HCT116 (cell line): ENCODE results near the gene RIN3. TPM values are rescaled to one million over a fixed set of nuclear protein-coding genes. Genes with fewer than 3 reads are reported as not detected.

ENCODE experiments used
- ATAC-seq: fragments of 200-7000 bp; cut with Tn5 transposase; 2 replicates; pipeline ENCODE4 v1.9.1; 2020; ENCODE audit warnings: mild to moderate bottlenecking, moderate library complexity
- BruUV-seq: library from RNA; stranded (reverse); fragments of 400-500 nt; replicated peaks from 2 replicates; lab custom pipeline; 2021; lab: Mats Ljungman, UMichigan
- CTCF ChIA-PET: fragments of 300-600 bp; sonication (Branson Sonifier 250); formaldehyde crosslinking; loops from one replicate; lab custom pipeline; 2021; ENCODE audit warnings: antibody characterized with exemption; lab: Charles Lee
- POLR2A ChIA-PET: fragments of 300-600, 350-600 bp; sonication (Branson Sonifier 250); formaldehyde crosslinking; loops from one replicate; lab custom pipeline; 2021; ENCODE audit warnings: antibody characterized with exemption; lab: Charles Lee
- RAD21 ChIA-PET, 2 experiments: fragments of 300-600 bp; sonication (Branson Sonifier 250); formaldehyde crosslinking; loops; one replicate each; lab custom pipeline; 2023; ENCODE audit warnings: low total read pairs in 2 of 2; ENCODE audit not compliant: uncharacterized antibody in 2 of 2, unreplicated experiment in 2 of 2, low non-redundant PET in 1 of 2; lab: Charles Lee
- DNase-seq: peaks from one replicate; pipeline ENCODE4 v3.0.0-alpha.2; 2010; ENCODE audit warnings: low read depth, low spot score
- H2AFZ ChIP-seq: fragments of 200-600 bp; shearing (Covaris generic), sonication (generic); 2 replicates; pipeline ENCODE4 v1.6.1; 2017; ENCODE audit warnings: low read depth, mixed run types, mixed read lengths, antibody characterized with exemption, low read length; ENCODE audit not compliant: poor library complexity, severe bottlenecking
- H3K27ac ChIP-seq: 2 replicates; pipeline ENCODE4 v1.5.1; 2012; ENCODE audit warnings: low read depth, low read length
- H3K27me3 ChIP-seq: fragments of 200-600 bp; sonication (generic); 2 replicates; pipeline ENCODE4 v1.6.1; 2016; ENCODE audit warnings: mixed run types, low read length, mixed read lengths; ENCODE audit not compliant: insufficient read depth
- H3K36me3 ChIP-seq, 2 experiments: fragments of 200-500 bp in 1 of 2; fragments of 200-600 bp in 1 of 2; sonication (Bioruptor generic) in 1 of 2; sonication (generic) in 1 of 2; 2 replicates each; pipeline versions ENCODE4 v1.5.1 to v1.6.1; 2014 to 2016; ENCODE audit warnings: low read length in 2 of 2, inconsistent platforms in 1 of 2, mixed read lengths in 1 of 2, mixed run types in 1 of 2; ENCODE audit not compliant: insufficient read depth in 2 of 2, control insufficient read depth in 1 of 2
- H3K4me1 ChIP-seq, 2 experiments: fragments of 200-600 bp in 1 of 2; sonication (generic) in 1 of 2; 2 replicates each; pipeline versions ENCODE4 v1.5.1 to v1.6.1; 2012 to 2017; ENCODE audit warnings: low read length in 2 of 2, inconsistent platforms in 1 of 2, mild to moderate bottlenecking in 1 of 2, mixed read lengths in 1 of 2, mixed run types in 1 of 2, moderate library complexity in 1 of 2; ENCODE audit not compliant: insufficient read depth in 2 of 2, control insufficient read depth in 1 of 2
- H3K4me2 ChIP-seq: fragments of 200-600 bp; sonication (generic); 2 replicates; pipeline ENCODE4 v1.6.1; 2017; ENCODE audit warnings: mixed run types, low read length, mixed read lengths
- H3K4me3 ChIP-seq, 2 experiments: fragments of 200-600 bp in 1 of 2; sonication (generic) in 1 of 2; replicated peaks in 1 of 2; 2 replicates each; pipeline ENCODE4 v1.5.1; 2011 to 2016; ENCODE audit warnings: low read length in 2 of 2, control low read depth in 1 of 2, low read depth in 1 of 2, mild to moderate bottlenecking in 1 of 2, mixed read lengths in 1 of 2, mixed run types in 1 of 2
- H3K79me2 ChIP-seq: fragments of 200-600 bp; sonication (generic); 2 replicates; pipeline ENCODE4 v1.6.1; 2017; ENCODE audit warnings: mild to moderate bottlenecking, mixed run types, low read length, moderate library complexity, mixed read lengths; ENCODE audit not compliant: insufficient read depth
- H3K9ac ChIP-seq: fragments of 200-600 bp; sonication (generic); 2 replicates; pipeline ENCODE4 v1.6.1; 2016; ENCODE audit warnings: low read length, mixed read lengths
- H3K9me2 ChIP-seq: fragments of 200-600 bp; sonication (generic), shearing (Covaris generic); 2 replicates; pipeline ENCODE4 v1.6.1; 2017; ENCODE audit warnings: mixed run types, mild to moderate bottlenecking, moderate library complexity; ENCODE audit not compliant: insufficient read depth
- H3K9me3 ChIP-seq, 2 experiments: fragments of 200-500 bp in 1 of 2; fragments of 200-600 bp in 1 of 2; sonication (Bioruptor generic) in 1 of 2; sonication (generic) in 1 of 2; 2 replicates each; pipeline ENCODE4 v1.6.1; 2014 to 2017; ENCODE audit warnings: low read length in 2 of 2, mixed read lengths in 2 of 2, inconsistent platforms in 1 of 2, low read depth in 1 of 2, mild to moderate bottlenecking in 1 of 2, mixed run types in 1 of 2, moderate library complexity in 1 of 2; ENCODE audit not compliant: control insufficient read depth in 1 of 2, insufficient read depth in 1 of 2
- H4K20me1 ChIP-seq: fragments of 200-600 bp; sonication (generic), shearing (Covaris generic); 2 replicates; pipeline ENCODE4 v1.6.1; 2017; ENCODE audit warnings: mixed run types, mild to moderate bottlenecking, moderate library complexity; ENCODE audit not compliant: insufficient read depth
- CBX3 ChIP-seq: IDR thresholded peaks from 2 replicates; pipeline ENCODE4 v1.6.1; 2012; ENCODE audit warnings: low read depth
- CEBPB ChIP-seq: IDR thresholded peaks from 2 replicates; pipeline ENCODE4 v1.6.1; 2012; ENCODE audit warnings: low read depth
- EGR1 ChIP-seq: IDR thresholded peaks from 2 replicates; pipeline ENCODE4 v1.6.1; 2012; ENCODE audit warnings: low read depth
- ELF1 ChIP-seq: IDR thresholded peaks from 2 replicates; pipeline ENCODE4 v1.6.1; 2012; ENCODE audit warnings: low read depth, borderline replicate concordance
- EZH2 ChIP-seq: fragments of 200-600 bp; sonication (generic); IDR thresholded peaks from 2 replicates; pipeline ENCODE4 v1.6.1; 2017; ENCODE audit warnings: antibody characterized with exemption, mixed run types
- EZH2phosphoT487 ChIP-seq: fragments of 200-600 bp; IDR thresholded peaks from 2 replicates; pipeline ENCODE4 v1.6.1; 2018; ENCODE audit warnings: antibody characterized with exemption, borderline replicate concordance
- FOSL1 ChIP-seq: IDR thresholded peaks from 2 replicates; pipeline ENCODE4 v1.6.1; 2012; ENCODE audit warnings: low read depth
- POLR2A ChIP-seq: IDR thresholded peaks from 2 replicates; pipeline ENCODE4 v1.7.0; 2011; ENCODE audit warnings: borderline replicate concordance; ENCODE audit not compliant: insufficient read depth, insufficient read length; ENCODE audit errors: extremely low read depth
- POLR2AphosphoS5 ChIP-seq: IDR thresholded peaks from 2 replicates; pipeline ENCODE4 v1.6.1; 2011; ENCODE audit warnings: mild to moderate bottlenecking, low read depth, low read length, moderate library complexity
- RAD21 ChIP-seq: IDR thresholded peaks from 2 replicates; pipeline ENCODE4 v1.6.1; 2012; ENCODE audit warnings: low read depth, mild to moderate bottlenecking
- SIN3A ChIP-seq: IDR thresholded peaks from 2 replicates; pipeline ENCODE4 v1.6.1; 2012; ENCODE audit warnings: low read depth
- SP1 ChIP-seq: IDR thresholded peaks from 2 replicates; pipeline ENCODE4 v1.6.1; 2012; ENCODE audit warnings: low read depth
- SRF ChIP-seq: IDR thresholded peaks from 2 replicates; pipeline ENCODE4 v1.6.1; 2012; ENCODE audit warnings: low read depth
- YY1 ChIP-seq: IDR thresholded peaks from 2 replicates; pipeline ENCODE4 v1.6.1; 2011; ENCODE audit warnings: low read length, low read depth, moderate library complexity, mild to moderate bottlenecking; ENCODE audit not compliant: insufficient replicate concordance; ENCODE audit errors: extremely low read depth
- ZFX ChIP-seq: fragments of 450-650 bp; IDR thresholded peaks from 2 replicates; pipeline ENCODE4 v1.6.1; 2017
- ZNF274 ChIP-seq: fragments of 200-500 bp; sonication (Bioruptor generic); IDR thresholded peaks from 2 replicates; pipeline ENCODE4 v1.6.1; 2014; ENCODE audit warnings: mild to moderate bottlenecking, low read depth, low read length, inconsistent platforms
- intact Hi-C: fragments of 100-400 bp; cut with micrococcal nuclease; formaldehyde crosslinking; loops from 2 replicates; pipeline ENCODE4 v1.10.0; 2022
- total RNA-seq: library from RNA; stranded (reverse); gene quantifications from one replicate; pipeline ENCODE4 v1.2.1, GENCODE V29; 2021; ENCODE audit not compliant: unreplicated experiment
- TF ChIP-seq, protein P1 (sequence below): IDR thresholded peaks from 2 replicates; pipeline ENCODE4 v1.6.1; 2012
- TF ChIP-seq, protein P2 (sequence below), 3 experiments: fragments of 200-600 bp in 1 of 3; sonication (generic) in 1 of 3; IDR thresholded peaks in 2 of 3; conservative IDR thresholded peaks in 1 of 3; 2 replicates each; pipeline ENCODE4 v1.5.1; 2012 to 2017; ENCODE audit warnings: low read depth in 2 of 3, low read length in 2 of 3, antibody characterized with exemption in 1 of 3, borderline replicate concordance in 1 of 3, control low read depth in 1 of 3, mild to moderate bottlenecking in 1 of 3, mixed read lengths in 1 of 3, mixed run types in 1 of 3, moderate library complexity in 1 of 3; ENCODE audit not compliant: insufficient read depth in 1 of 3

Gene RIN3
- total RNA-seq, 1 experiment from 2014 or later, result 22.2 TPM

- DNase-seq, result no peak
- Histone ChIP-seq H3K4me1 (peaks cover 29 to 33% of the 10 kb centered on the region in 2 experiments), H3K9ac (no peak overlapping the region), H4K20me1 (no peaks in the 10 kb centered on the region), H3K27me3 (peaks cover 9% of the 10 kb centered on the region; the same call in 1 of the 2 replicates), H3K27ac (no peak overlapping the region), H3K79me2 (no peaks in the 10 kb centered on the region), H3K4me3 (no peak overlapping the region)
- RAD21 ChIA-PET, result no interaction called here
- ATAC-seq, result no peak
- no peak for TF ChIP-seq EZH2phosphoT487
- TF ChIP-seq ZFX, result no peak
- TF ChIP-seq, protein P1, sequence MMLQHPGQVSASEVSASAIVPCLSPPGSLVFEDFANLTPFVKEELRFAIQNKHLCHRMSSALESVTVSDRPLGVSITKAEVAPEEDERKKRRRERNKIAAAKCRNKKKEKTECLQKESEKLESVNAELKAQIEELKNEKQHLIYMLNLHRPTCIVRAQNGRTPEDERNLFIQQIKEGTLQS, result no peak
- TF ChIP-seq CBX3, result no peak
- TF ChIP-seq FOSL1, result no peak
- TF ChIP-seq, protein P2, sequence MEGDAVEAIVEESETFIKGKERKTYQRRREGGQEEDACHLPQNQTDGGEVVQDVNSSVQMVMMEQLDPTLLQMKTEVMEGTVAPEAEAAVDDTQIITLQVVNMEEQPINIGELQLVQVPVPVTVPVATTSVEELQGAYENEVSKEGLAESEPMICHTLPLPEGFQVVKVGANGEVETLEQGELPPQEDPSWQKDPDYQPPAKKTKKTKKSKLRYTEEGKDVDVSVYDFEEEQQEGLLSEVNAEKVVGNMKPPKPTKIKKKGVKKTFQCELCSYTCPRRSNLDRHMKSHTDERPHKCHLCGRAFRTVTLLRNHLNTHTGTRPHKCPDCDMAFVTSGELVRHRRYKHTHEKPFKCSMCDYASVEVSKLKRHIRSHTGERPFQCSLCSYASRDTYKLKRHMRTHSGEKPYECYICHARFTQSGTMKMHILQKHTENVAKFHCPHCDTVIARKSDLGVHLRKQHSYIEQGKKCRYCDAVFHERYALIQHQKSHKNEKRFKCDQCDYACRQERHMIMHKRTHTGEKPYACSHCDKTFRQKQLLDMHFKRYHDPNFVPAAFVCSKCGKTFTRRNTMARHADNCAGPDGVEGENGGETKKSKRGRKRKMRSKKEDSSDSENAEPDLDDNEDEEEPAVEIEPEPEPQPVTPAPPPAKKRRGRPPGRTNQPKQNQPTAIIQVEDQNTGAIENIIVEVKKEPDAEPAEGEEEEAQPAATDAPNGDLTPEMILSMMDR (IDR thresholded peaks at IDR 0.05 in 2 of 3, conservative IDR thresholded peaks at IDR 0.05 in 1 of 3; ENCODE audit: borderline replicate concordance in 1 of 3, insufficient read depth in 1 of 3, low read depth in 2 of 3, low read length in 2 of 3), result no peak
- TF ChIP-seq EGR1, result no peak
- TF ChIP-seq RAD21, result no peak
- no peak for TF ChIP-seq EZH2
- TF ChIP-seq SIN3A, result no peak
- no peak for TF ChIP-seq ZNF274
- TF ChIP-seq ELF1, result no peak
- TF ChIP-seq CEBPB, result no peak
- no peak for TF ChIP-seq POLR2A
- no peak for TF ChIP-seq SRF
- TF ChIP-seq SP1, result no peak
- no peak for TF ChIP-seq POLR2AphosphoS5
- TF ChIP-seq YY1, result no peak
- TF ChIP-seq, all 23 proteins: peak for 0
- no peaks in the 10 kb centered on the region for H3K9me3 ChIP-seq
- no peak overlapping the region for H3K4me2 ChIP-seq
- no peaks in the 10 kb centered on the region for H3K9me2 ChIP-seq
- intact Hi-C loops, result no loop called here
- no TSS peak for BruUV-seq
- H2AFZ ChIP-seq, result no peak overlapping the region
- H3K36me3 ChIP-seq, result no peaks in the 10 kb centered on the region
- ChIA-PET CTCF (no interaction called here), POLR2A (no interaction called here)
These were observed 182.8 kb downstream of the RIN3 start for GRCh38 chr14:92696366-92696765.
